CD4-positive, CD25-positive, alpha-beta regulatory T cell (primary cell): Measurements from ENCODE around the gene TCF4. TPM values are rescaled to one million over a fixed set of nuclear protein-coding genes. Genes with fewer than 3 reads are reported as not detected.

Experiments used
- ATAC-seq, 2 donors: fragments of 150-1000 bp; cut with Tn5 transposase; one replicate each; pipeline ENCODE4 v1.10.0; 2021; ENCODE audit warnings: low read depth in 2 of 2, moderate number of reproducible peaks in 2 of 2, moderate library complexity in 1 of 2
- DNase-seq, 3 donors: peaks; one replicate each; pipeline versions ENCODE4 v3.0.0 to v3.0.0-alpha.2; 2012 to 2022; ENCODE audit warnings: mixed read lengths in 1 of 3
- H3K27ac ChIP-seq: one replicate; pipeline ENCODE4 v1.7.0; 2013; ENCODE audit warnings: mild to moderate bottlenecking, low read length; ENCODE audit not compliant: insufficient read depth, poor library complexity, severe bottlenecking
- H3K27me3 ChIP-seq: one replicate; pipeline ENCODE4 v1.7.0; 2013; ENCODE audit warnings: low read length; ENCODE audit not compliant: control insufficient read depth, insufficient read depth
- H3K36me3 ChIP-seq: one replicate; pipeline ENCODE4 v1.7.0; 2013; ENCODE audit warnings: mild to moderate bottlenecking, low read length, moderate library complexity; ENCODE audit not compliant: control insufficient read depth, insufficient read depth
- H3K4me1 ChIP-seq: 2 replicates; pipeline ENCODE4 v1.7.0; 2013; ENCODE audit warnings: mild to moderate bottlenecking, low read length; ENCODE audit not compliant: insufficient read depth, control insufficient read depth, poor library complexity, severe bottlenecking
- H3K4me3 ChIP-seq: one replicate; pipeline ENCODE4 v1.7.0; 2013; ENCODE audit warnings: low read depth, mild to moderate bottlenecking, low read length, moderate library complexity
- H3K9me3 ChIP-seq, 2 experiments: 1 replicate in 1 of 2; 2 replicates in 1 of 2; pipeline ENCODE4 v1.7.0; 2013; ENCODE audit warnings: low read length in 2 of 2, mild to moderate bottlenecking in 1 of 2, moderate library complexity in 1 of 2; ENCODE audit not compliant: control insufficient read depth in 2 of 2
- H3K27ac Mint-ChIP-seq, 3 donors: one replicate each; pipeline ENCODE4 v1.8.0; 2020 to 2022; ENCODE audit warnings: mild to moderate bottlenecking in 3 of 3, mixed read lengths in 3 of 3, moderate library complexity in 2 of 3
- H3K27me3 Mint-ChIP-seq: one replicate; pipeline ENCODE4 v1.8.0; 2022; ENCODE audit warnings: mild to moderate bottlenecking, mixed read lengths
- H3K36me3 Mint-ChIP-seq: one replicate; pipeline ENCODE4 v1.8.0; 2020; ENCODE audit warnings: mixed read lengths
- H3K4me1 Mint-ChIP-seq, 4 donors: one replicate each; pipeline ENCODE4 v1.8.0; 2020 to 2022; ENCODE audit warnings: mixed read lengths in 4 of 4, mild to moderate bottlenecking in 1 of 4
- H3K4me3 Mint-ChIP-seq, 4 donors: one replicate each; pipeline ENCODE4 v1.8.0; 2020 to 2022; ENCODE audit warnings: mild to moderate bottlenecking in 4 of 4, mixed read lengths in 4 of 4, moderate library complexity in 3 of 4
- H3K9me3 Mint-ChIP-seq, 7 donors: one replicate each; pipeline ENCODE4 v1.8.0; 2020 to 2022; ENCODE audit warnings: mixed read lengths in 7 of 7, mild to moderate bottlenecking in 3 of 7, moderate library complexity in 2 of 7
- polyA plus RNA-seq, 4 donors: library from polyadenylated mRNA; unstranded; fragments of 300-500 nt; fragmentation: Illumina TruSeq; gene quantifications; one replicate each; pipeline ENCODE4 v1.2.3, GENCODE V29; 2021
- total RNA-seq: library from RNA; stranded (reverse); gene quantifications from one replicate; pipeline ENCODE4 v1.2.3, GENCODE V29; 2022

The TCF4 gene
- total and polyA plus RNA-seq, 5 donors from 2014 or later, result 0.06 to 2.4 (median 0.92) TPM

DNA sequence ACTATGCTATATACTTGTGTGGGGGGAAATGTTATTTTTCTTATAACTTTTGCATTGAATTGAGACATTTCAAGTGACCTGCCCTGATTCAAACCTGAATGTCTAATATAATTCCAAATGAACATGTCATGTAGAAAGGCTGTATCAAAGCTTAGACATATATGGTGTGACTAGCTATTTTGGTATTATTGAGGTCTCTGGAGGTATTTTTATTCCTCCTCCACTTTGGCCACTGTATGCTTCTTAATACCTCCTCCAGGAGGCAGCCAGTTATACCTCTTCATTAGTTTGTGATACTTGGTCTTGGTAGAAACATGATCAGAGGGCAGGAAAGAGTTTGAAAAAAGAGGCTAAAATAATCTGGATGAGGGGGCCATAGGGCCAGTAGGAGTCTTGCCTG, 217.1 kb downstream of the TCF4 start:
- DNase-seq (no peak), ATAC-seq (no peak)
- H3K27me3 ChIP-seq, result no peaks in the 10 kb centered on the region
- Mint-ChIP-seq H3K36me3 (no peaks in the 10 kb centered on the region), H3K27ac (no peak overlapping the region), H3K4me3 (no peak overlapping the region), H3K9me3 (peaks cover 0 to 7% (median 0%) of the 10 kb centered on the region in 7 donors), H3K27me3 (no peaks in the 10 kb centered on the region), H3K4me1 (no peaks in the 10 kb centered on the region)
- no peaks in the 10 kb centered on the region for H3K4me1 ChIP-seq
- no peak overlapping the region for H3K4me3 ChIP-seq
- H3K36me3 ChIP-seq, result no peaks in the 10 kb centered on the region
- no peak overlapping the region for H3K27ac ChIP-seq
- no peaks in the 10 kb centered on the region for H3K9me3 ChIP-seq

DNA sequence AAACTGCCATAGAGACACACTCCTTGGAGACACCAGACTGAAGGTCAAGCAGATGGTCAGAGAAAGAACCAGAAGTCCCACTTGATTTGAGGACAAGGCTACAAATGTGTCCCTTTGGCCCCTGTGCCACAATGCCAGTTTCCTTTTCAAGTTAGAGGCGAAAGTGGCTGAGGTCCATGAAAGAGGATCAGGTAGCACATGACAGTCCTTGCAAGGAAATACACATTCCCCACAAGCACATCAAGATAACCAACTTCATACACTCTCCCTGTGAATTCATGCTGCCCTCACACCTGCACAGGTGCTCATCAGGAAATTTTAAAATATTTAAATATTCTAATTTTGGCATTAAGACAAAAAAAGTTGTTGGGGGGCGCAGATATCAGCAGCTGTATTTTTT, 218.6 kb downstream of the TCF4 start:
- Mint-ChIP-seq H3K36me3 (no peaks in the 10 kb centered on the region), H3K4me3 (no peak overlapping the region), H3K4me1 (no peaks in the 10 kb centered on the region), H3K27me3 (no peaks in the 10 kb centered on the region), H3K9me3 (peaks cover 0 to 7% (median 0%) of the 10 kb centered on the region in 7 donors), H3K27ac (no peak overlapping the region)
- DNase-seq (no peak), ATAC-seq (no peak)
- H3K36me3 ChIP-seq, result no peaks in the 10 kb centered on the region
- no peaks in the 10 kb centered on the region for H3K9me3 ChIP-seq
- H3K27me3 ChIP-seq, result no peaks in the 10 kb centered on the region
- no peaks in the 10 kb centered on the region for H3K4me1 ChIP-seq
- H3K27ac ChIP-seq, result no peak overlapping the region
- H3K4me3 ChIP-seq, result no peak overlapping the region

DNA sequence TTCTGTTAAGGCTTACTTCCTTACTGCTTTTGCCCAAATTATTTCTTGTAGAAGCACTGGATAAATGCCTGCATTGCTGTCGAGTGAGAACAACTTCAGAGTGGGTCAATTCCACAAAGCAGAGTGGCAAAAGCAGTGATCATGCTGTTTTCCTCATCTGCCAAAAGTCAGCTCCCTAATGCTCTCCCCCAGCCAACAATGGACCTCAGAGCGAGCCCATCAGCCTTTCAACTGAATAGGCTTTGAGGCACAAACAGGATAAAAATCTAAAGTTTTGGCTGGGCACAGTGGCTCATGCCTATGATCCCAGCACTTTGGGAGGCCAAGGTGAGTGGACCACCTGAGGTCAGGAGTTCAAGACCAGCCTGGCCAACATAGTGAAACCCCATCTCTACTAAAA, 222.7 kb downstream of the TCF4 start:
- H3K36me3 Mint-ChIP-seq, result no peaks in the 10 kb centered on the region
- H3K4me1 Mint-ChIP-seq, result no peaks in the 10 kb centered on the region
- no peak for DNase-seq
- Histone ChIP-seq H3K27ac (no peak overlapping the region), H3K4me3 (no peak overlapping the region), H3K36me3 (no peaks in the 10 kb centered on the region), H3K4me1 (no peaks in the 10 kb centered on the region), H3K27me3 (no peaks in the 10 kb centered on the region), H3K9me3 (no peaks in the 10 kb centered on the region)
- no peak overlapping the region for H3K4me3 Mint-ChIP-seq
- no peaks in the 10 kb centered on the region for H3K27me3 Mint-ChIP-seq
- no peak for ATAC-seq
- no peak overlapping the region for H3K27ac Mint-ChIP-seq
- H3K9me3 Mint-ChIP-seq, result peaks cover 0 to 5% (median 0%) of the 10 kb centered on the region in 7 donors

DNA sequence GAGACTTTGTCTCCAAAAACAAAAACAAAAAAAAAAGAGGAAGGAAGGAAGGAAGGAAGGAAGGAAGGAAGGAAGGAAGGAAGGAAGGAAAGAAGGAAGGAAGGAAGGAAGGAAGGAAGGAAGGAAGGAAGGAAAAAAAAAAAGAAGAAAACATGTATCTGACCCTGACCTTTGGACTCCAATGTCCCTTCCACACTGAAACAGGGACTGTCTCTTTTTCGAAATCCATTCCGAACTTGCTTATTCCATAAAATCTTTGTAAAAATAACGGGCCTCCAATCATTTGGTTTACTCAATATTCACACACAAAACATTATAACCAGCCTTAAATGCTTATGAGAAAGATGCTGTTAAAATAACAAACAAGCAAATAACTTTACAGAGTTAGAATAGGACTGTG, 225.7 kb downstream of the TCF4 start:
- H3K27ac ChIP-seq, result no peak overlapping the region
- H3K36me3 Mint-ChIP-seq, result no peaks in the 10 kb centered on the region

DNA sequence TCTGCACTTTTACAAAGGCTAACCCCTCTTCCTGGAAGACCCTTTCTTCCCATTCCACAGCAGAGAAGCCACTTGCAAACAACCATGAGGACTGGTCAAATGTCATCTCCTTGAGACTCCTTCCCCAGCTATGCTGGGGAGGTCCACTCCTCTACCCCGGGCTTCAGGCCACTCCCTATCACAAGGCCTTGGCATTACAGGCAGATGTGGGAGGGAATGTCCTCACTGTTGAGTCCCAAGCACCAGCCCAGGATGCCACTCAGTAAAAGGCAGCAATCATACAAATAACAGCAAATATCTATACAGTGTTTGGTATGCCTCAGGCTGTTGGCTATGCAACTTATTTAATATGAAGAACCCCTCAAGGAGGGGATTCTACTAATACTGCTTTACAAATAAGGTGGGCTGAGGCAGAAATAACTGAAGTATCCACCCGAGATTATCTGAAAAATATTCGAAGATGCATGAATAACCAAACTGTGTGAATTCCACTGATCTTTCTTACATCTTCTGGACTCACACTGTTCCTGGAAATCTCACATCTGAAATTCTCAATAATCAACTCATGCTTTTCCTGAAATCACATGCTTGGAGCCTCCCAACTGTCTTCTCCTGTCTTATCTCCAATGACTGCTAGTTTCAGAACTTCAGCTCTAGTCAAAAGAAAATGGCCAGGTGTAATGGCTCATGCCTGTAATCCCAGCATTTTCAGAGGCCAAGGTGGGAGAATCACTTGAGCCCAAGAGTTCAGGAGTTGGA, 226.3 kb downstream of the TCF4 start:
- H3K27ac Mint-ChIP-seq, result peak overlapping the region in 1 of 3 donors; percentile 5
- no peaks in the 10 kb centered on the region for H3K36me3 ChIP-seq
- no peaks in the 10 kb centered on the region for H3K27me3 ChIP-seq
- H3K4me1 Mint-ChIP-seq, result no peaks in the 10 kb centered on the region
- H3K4me3 Mint-ChIP-seq, result no peak overlapping the region
- no peaks in the 10 kb centered on the region for H3K27me3 Mint-ChIP-seq
- no peak overlapping the region for H3K4me3 ChIP-seq
- H3K36me3 Mint-ChIP-seq, result no peaks in the 10 kb centered on the region
- no peak for DNase-seq
- ATAC-seq, result no peak
- H3K9me3 Mint-ChIP-seq, result peaks cover 0 to 10% (median 2%) of the 10 kb centered on the region in 7 donors
- no peaks in the 10 kb centered on the region for H3K4me1 ChIP-seq
- no peak overlapping the region for H3K27ac ChIP-seq
- no peaks in the 10 kb centered on the region for H3K9me3 ChIP-seq

More for the DNA sequence above, 225.7 kb downstream of the TCF4 start:
- H3K9me3 Mint-ChIP-seq, result peaks cover 0 to 10% (median 2%) of the 10 kb centered on the region in 7 donors
- no peaks in the 10 kb centered on the region for H3K27me3 Mint-ChIP-seq
- no peak overlapping the region for H3K4me3 ChIP-seq
- H3K36me3 ChIP-seq, result no peaks in the 10 kb centered on the region
- H3K4me3 Mint-ChIP-seq, result no peak overlapping the region
- no peaks in the 10 kb centered on the region for H3K4me1 Mint-ChIP-seq
- no peaks in the 10 kb centered on the region for H3K27me3 ChIP-seq
- no peak for ATAC-seq
- no peak for DNase-seq
- no peaks in the 10 kb centered on the region for H3K4me1 ChIP-seq
- H3K27ac Mint-ChIP-seq, result no peak overlapping the region
- no peaks in the 10 kb centered on the region for H3K9me3 ChIP-seq

DNA sequence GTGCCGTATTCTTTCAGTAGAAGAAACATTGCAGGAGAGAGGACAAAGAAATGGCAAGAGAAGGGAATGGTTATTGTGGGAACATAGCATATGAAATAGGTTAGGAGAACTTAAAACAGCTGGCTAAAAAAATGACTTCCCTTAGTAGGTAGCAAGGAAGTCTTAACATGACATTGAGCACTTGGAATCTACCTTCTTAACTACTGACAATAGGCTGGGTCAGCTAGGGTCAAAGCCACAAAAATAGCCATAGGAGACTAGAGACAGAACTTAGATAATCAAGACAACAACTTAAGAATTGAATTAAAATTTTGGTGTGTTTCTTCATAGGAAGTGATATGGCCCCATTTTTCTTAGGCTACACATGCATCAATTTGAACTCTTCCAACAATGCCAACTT, 227.9 kb downstream of the TCF4 start:
- no peaks in the 10 kb centered on the region for H3K4me1 Mint-ChIP-seq
- no peaks in the 10 kb centered on the region for H3K27me3 Mint-ChIP-seq
- no peaks in the 10 kb centered on the region for H3K36me3 Mint-ChIP-seq
- no peak overlapping the region for H3K27ac Mint-ChIP-seq
- no peak overlapping the region for H3K4me3 Mint-ChIP-seq
- no peaks in the 10 kb centered on the region for H3K36me3 ChIP-seq
- H3K4me1 ChIP-seq, result no peaks in the 10 kb centered on the region
- H3K27ac ChIP-seq, result no peak overlapping the region
- H3K27me3 ChIP-seq, result no peaks in the 10 kb centered on the region
- peaks cover 0 to 10% (median 2%) of the 10 kb centered on the region in 7 donors for H3K9me3 Mint-ChIP-seq
- no peaks in the 10 kb centered on the region for H3K9me3 ChIP-seq
- ATAC-seq (no peak), DNase-seq (no peak)
- H3K4me3 ChIP-seq, result no peak overlapping the region

DNA sequence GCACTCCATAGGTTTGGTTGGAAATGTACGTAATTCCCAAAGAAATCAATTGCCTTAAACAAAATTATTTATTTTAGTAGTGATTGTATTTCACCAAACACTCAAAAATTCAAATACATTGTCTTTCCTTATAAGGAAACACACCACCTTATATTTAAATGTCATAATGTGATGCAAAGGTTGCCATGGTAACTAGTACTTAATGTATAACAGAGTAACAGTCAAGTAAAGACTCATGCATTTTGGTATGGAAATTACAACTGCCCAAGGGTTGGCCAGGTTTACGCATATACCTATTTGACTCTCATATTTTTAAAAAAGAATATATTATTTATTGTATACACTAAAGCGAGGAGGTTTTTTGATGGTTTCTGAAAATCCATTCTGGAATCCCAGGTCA, 231.2 kb downstream of the TCF4 start:
- Mint-ChIP-seq H3K27me3 (no peaks in the 10 kb centered on the region), H3K27ac (no peak overlapping the region), H3K4me1 (no peaks in the 10 kb centered on the region), H3K4me3 (no peak overlapping the region), H3K36me3 (no peaks in the 10 kb centered on the region), H3K9me3 (peaks cover 0 to 10% (median 0%) of the 10 kb centered on the region in 7 donors)
- H3K4me1 ChIP-seq, result no peaks in the 10 kb centered on the region
- no peaks in the 10 kb centered on the region for H3K9me3 ChIP-seq
- no peak overlapping the region for H3K4me3 ChIP-seq
- H3K27ac ChIP-seq, result no peak overlapping the region
- ATAC-seq (no peak), DNase-seq (no peak)
- no peaks in the 10 kb centered on the region for H3K27me3 ChIP-seq
- H3K36me3 ChIP-seq, result no peaks in the 10 kb centered on the region

DNA sequence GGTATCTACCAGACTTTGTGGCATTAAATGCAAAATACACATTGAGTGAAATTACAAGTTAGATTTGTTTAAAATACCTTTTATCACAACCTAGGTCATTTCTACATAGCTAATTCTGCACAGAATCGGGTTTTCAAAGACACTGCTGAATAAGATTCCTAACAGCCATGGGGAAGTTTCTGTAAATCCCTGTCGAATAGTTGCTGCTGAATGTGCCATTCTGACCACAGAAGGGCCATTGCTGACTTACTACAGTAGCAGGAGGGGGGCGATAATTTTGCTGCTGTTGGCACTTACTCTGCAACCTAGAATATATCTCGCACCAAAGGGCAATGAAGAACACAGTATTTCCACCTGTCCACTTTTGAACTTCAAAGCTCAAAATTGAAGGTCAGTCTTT, 232.8 kb downstream of the TCF4 start:
- Mint-ChIP-seq H3K36me3 (no peaks in the 10 kb centered on the region), H3K27ac (no peak overlapping the region), H3K4me3 (no peak overlapping the region), H3K9me3 (peaks cover 0 to 10% (median 1%) of the 10 kb centered on the region in 7 donors), H3K4me1 (no peaks in the 10 kb centered on the region), H3K27me3 (no peaks in the 10 kb centered on the region)
- H3K27me3 ChIP-seq, result no peaks in the 10 kb centered on the region
- no peaks in the 10 kb centered on the region for H3K9me3 ChIP-seq
- no peak overlapping the region for H3K27ac ChIP-seq
- no peaks in the 10 kb centered on the region for H3K4me1 ChIP-seq
- H3K4me3 ChIP-seq, result no peak overlapping the region
- no peaks in the 10 kb centered on the region for H3K36me3 ChIP-seq
- ATAC-seq (no peak), DNase-seq (no peak)
